ENCODE data around the gene IRF3.

DNA sequence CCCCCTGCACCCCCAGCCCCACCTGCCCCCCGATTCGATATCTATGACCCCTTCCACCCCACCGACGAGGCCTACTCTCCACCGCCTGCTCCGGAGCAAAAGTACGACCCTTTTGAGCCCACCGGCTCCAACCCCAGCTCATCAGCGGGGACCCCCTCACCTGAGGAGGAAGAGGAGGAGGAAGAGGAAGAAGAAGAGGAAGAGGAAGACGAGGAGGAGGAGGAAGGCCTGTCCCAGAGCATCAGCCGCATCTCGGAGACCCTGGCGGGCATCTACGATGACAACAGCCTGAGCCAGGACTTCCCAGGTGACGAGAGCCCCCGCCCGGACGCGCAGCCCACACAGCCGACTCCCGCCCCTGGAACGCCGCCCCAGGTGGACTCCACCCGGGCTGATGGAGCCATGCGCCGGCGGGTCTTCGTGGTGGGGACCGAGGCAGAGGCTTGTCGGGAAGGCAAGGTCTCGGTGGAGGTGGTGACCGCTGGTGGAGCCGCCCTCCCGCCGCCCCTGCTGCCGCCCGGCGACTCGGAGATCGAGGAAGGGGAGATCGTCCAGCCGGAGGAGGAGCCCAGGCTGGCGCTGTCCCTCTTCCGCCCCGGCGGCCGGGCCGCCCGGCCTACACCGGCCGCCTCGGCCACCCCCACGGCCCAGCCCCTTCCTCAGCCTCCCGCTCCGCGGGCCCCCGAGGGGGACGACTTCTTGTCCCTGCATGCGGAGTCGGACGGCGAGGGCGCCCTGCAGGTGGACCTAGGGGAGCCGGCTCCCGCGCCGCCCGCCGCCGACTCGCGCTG lies 14.4 kb downstream of the IRF3 start:
- TF ChIP-seq, protein P1, sequence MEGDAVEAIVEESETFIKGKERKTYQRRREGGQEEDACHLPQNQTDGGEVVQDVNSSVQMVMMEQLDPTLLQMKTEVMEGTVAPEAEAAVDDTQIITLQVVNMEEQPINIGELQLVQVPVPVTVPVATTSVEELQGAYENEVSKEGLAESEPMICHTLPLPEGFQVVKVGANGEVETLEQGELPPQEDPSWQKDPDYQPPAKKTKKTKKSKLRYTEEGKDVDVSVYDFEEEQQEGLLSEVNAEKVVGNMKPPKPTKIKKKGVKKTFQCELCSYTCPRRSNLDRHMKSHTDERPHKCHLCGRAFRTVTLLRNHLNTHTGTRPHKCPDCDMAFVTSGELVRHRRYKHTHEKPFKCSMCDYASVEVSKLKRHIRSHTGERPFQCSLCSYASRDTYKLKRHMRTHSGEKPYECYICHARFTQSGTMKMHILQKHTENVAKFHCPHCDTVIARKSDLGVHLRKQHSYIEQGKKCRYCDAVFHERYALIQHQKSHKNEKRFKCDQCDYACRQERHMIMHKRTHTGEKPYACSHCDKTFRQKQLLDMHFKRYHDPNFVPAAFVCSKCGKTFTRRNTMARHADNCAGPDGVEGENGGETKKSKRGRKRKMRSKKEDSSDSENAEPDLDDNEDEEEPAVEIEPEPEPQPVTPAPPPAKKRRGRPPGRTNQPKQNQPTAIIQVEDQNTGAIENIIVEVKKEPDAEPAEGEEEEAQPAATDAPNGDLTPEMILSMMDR (IDR thresholded peaks at IDR 0.05) = no peak
- no peak for TF ChIP-seq POLR2A (IDR thresholded peaks at IDR 0.05)
- TF ChIP-seq POLR2AphosphoS5 (IDR thresholded peaks at IDR 0.05; ENCODE audit: insufficient read depth in 1 of 2, low read depth in 1 of 2) = no peak
